OCI-LY3 (cell line): ENCODE data around the gene FMNL2.

Source experiments
- H2AFZ ChIP-seq: fragments of 200-600, 300-600 bp; shearing (Covaris generic); 2 replicates; pipeline ENCODE4 v1.6.0; 2014; ENCODE audit warnings: antibody characterized with exemption, low read depth, low read length
- H3K27ac ChIP-seq: fragments of 200-600, 300-600 bp; sonication (generic); 2 replicates; pipeline ENCODE4 v1.5.1; 2014; ENCODE audit warnings: mild to moderate bottlenecking, low read length, moderate library complexity, mixed read lengths
- H3K27me3 ChIP-seq: fragments of 200-600, 300-600 bp; sonication (generic); 2 replicates; pipeline ENCODE4 v1.6.1; 2014; ENCODE audit warnings: low read depth, low read length, mixed read lengths
- H3K36me3 ChIP-seq: fragments of 200-600, 300-600 bp; sonication (generic); replicated peaks from 2 replicates; pipeline ENCODE3; 2014; ENCODE audit warnings: low read depth, low read length, mixed read lengths
- H3K4me1 ChIP-seq: fragments of 300-600, 200-600 bp; sonication (generic); 2 replicates; pipeline ENCODE4 v1.6.1; 2014; ENCODE audit warnings: low read length, mixed read lengths
- H3K4me2 ChIP-seq: fragments of 200-600, 300-600 bp; sonication (generic); 2 replicates; pipeline ENCODE4 v1.6.1; 2014; ENCODE audit warnings: low read length, mixed read lengths
- H3K4me3 ChIP-seq: fragments of 300-600, 200-600 bp; sonication (generic); 2 replicates; pipeline ENCODE4 v1.5.1; 2014; ENCODE audit warnings: antibody characterized with exemption, mild to moderate bottlenecking, low read length, moderate library complexity
- H3K79me2 ChIP-seq: fragments of 300-600, 200-600 bp; shearing (Covaris generic); 2 replicates; pipeline ENCODE4 v1.6.1; 2014; ENCODE audit warnings: mild to moderate bottlenecking, low read length, mixed read lengths
- H3K9ac ChIP-seq: fragments of 300-600, 200-600 bp; shearing (Covaris generic); 2 replicates; pipeline ENCODE4 v1.6.0; 2014; ENCODE audit warnings: mild to moderate bottlenecking, low read length, moderate library complexity
- H3K9me3 ChIP-seq: fragments of 200-600, 300-600 bp; shearing (Covaris generic); 2 replicates; pipeline ENCODE4 v1.6.1; 2014; ENCODE audit warnings: low read length, mixed read lengths; ENCODE audit not compliant: insufficient read depth
- H4K20me1 ChIP-seq: fragments of 200-600, 300-600 bp; sonication (generic); 2 replicates; pipeline ENCODE4 v1.6.1; 2016; ENCODE audit warnings: low read length, mixed read lengths; ENCODE audit not compliant: insufficient read depth
- CTCF ChIP-seq: fragments of 200-600, 300-600 bp; sonication (generic); IDR thresholded peaks from 2 replicates; pipeline ENCODE4 v1.5.1; 2014; ENCODE audit warnings: antibody characterized with exemption, low read length, low read depth
- EZH2phosphoT487 ChIP-seq: fragments of 200-600 bp; shearing (Covaris generic); IDR thresholded peaks from 2 replicates; pipeline ENCODE4 v1.6.1; 2018; ENCODE audit warnings: antibody characterized with exemption, mixed run types, low read depth

Gene FMNL2

DNA sequence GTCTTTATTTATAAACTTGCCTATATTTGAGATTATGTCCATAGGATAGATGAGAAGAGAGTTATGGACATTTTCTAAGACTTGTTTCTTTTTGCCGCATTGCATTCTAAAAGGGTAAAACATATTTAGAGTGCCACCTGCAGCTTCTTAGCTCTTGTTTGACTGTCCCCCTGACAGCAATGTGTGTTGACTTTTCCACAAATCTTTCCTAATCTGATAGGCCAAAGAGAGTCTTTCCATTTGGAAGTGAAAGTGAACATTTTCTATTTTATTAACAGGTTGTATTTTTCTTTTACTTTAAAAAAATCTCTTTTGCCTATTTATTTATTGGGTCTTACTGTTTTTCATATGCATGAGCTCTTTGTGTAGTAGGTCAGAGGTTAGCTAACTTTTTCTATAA lies 58.4 kb downstream of the FMNL2 start:
- no peak for TF ChIP-seq EZH2phosphoT487
- no peak for TF ChIP-seq CTCF
- Histone ChIP-seq H4K20me1 (no peaks in the 10 kb centered on the region), H3K4me1 (no peaks in the 10 kb centered on the region), H3K27me3 (no peaks in the 10 kb centered on the region), H3K9me3 (no peaks in the 10 kb centered on the region), H3K4me2 (no peak overlapping the region), H3K9ac (no peak overlapping the region), H3K36me3 (no peaks in the 10 kb centered on the region), H3K79me2 (no peaks in the 10 kb centered on the region), H2AFZ (no peak overlapping the region), H3K27ac (no peak overlapping the region), H3K4me3 (no peak overlapping the region)

- Histone ChIP-seq H4K20me1 (no peaks in the 10 kb centered on the region), H3K9ac (no peak overlapping the region), H3K4me3 (no peak overlapping the region), H2AFZ (no peak overlapping the region), H3K9me3 (no peaks in the 10 kb centered on the region), H3K79me2 (no peaks in the 10 kb centered on the region), H3K27me3 (no peaks in the 10 kb centered on the region), H3K27ac (no peak overlapping the region), H3K4me2 (no peak overlapping the region), H3K36me3 (no peaks in the 10 kb centered on the region), H3K4me1 (peaks cover 6% of the 10 kb centered on the region)
- TF ChIP-seq CTCF (no peak), EZH2phosphoT487 (no peak)
These were observed 59.4 kb downstream of the FMNL2 start for GRCh38 chr2:152394326-152394725.

DNA sequence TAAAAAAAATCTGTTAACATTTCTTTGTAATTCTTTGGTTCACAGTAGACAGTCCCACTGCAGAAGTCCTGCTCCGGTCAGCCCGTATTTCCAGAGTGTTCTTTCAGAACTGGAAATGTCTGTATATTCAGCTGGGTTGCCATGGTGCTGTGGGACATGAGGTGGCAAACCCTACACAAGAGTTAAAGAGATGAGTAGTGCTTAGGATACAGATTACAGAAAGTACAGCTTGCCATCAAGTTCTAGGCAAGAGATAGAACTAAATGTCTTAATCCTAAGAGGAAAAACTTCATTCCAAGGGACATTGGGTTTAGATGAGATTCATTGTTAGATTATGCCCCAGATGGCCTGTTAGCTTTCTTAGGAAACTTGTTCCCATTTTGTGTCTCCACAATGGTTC lies 60.1 kb downstream of the FMNL2 start:
- Histone ChIP-seq H4K20me1 (no peaks in the 10 kb centered on the region), H3K4me1 (peaks cover 6% of the 10 kb centered on the region)

GRCh38 chr2:152395572-152395971 lies 60.6 kb downstream of the FMNL2 start:
- no peaks in the 10 kb centered on the region for H3K9me3 ChIP-seq
- no peaks in the 10 kb centered on the region for H4K20me1 ChIP-seq
- no peak overlapping the region for H3K4me2 ChIP-seq
- no peaks in the 10 kb centered on the region for H3K79me2 ChIP-seq
- no peak overlapping the region for H3K9ac ChIP-seq
- no peaks in the 10 kb centered on the region for H3K27me3 ChIP-seq
- H3K27ac ChIP-seq = no peak overlapping the region
- peaks cover 6% of the 10 kb centered on the region for H3K4me1 ChIP-seq
- TF ChIP-seq CTCF = no peak
- TF ChIP-seq EZH2phosphoT487 = no peak
- no peak overlapping the region for H2AFZ ChIP-seq
- H3K4me3 ChIP-seq = no peak overlapping the region
- no peaks in the 10 kb centered on the region for H3K36me3 ChIP-seq

More for the DNA sequence above, 60.1 kb downstream of the FMNL2 start:
- no peak overlapping the region for H3K4me2 ChIP-seq
- no peak overlapping the region for H2AFZ ChIP-seq
- H3K4me3 ChIP-seq = no peak overlapping the region
- no peaks in the 10 kb centered on the region for H3K79me2 ChIP-seq
- no peaks in the 10 kb centered on the region for H3K9me3 ChIP-seq
- no peaks in the 10 kb centered on the region for H3K36me3 ChIP-seq
- H3K27ac ChIP-seq = no peak overlapping the region
- no peak for TF ChIP-seq EZH2phosphoT487
- no peak for TF ChIP-seq CTCF
- H3K9ac ChIP-seq = no peak overlapping the region
- H3K27me3 ChIP-seq = no peaks in the 10 kb centered on the region
